GM12892 (cell line): ENCODE measurements around the gene UTS2R.

Experiments
- POLR2A ChIP-seq: IDR thresholded peaks from 2 replicates; pipeline ENCODE4 v1.6.1; 2011; ENCODE audit warnings: low read depth, low read length, control low read depth
- POLR2AphosphoS5 ChIP-seq: IDR thresholded peaks from 2 replicates; pipeline ENCODE4 v1.6.1; 2011; ENCODE audit warnings: low read depth, low read length, control low read depth
- TAF1 ChIP-seq: IDR thresholded peaks from 2 replicates; pipeline ENCODE4 v1.6.1; 2011; ENCODE audit warnings: low read depth, mild to moderate bottlenecking, control low read depth, low read length, borderline replicate concordance

DNA sequence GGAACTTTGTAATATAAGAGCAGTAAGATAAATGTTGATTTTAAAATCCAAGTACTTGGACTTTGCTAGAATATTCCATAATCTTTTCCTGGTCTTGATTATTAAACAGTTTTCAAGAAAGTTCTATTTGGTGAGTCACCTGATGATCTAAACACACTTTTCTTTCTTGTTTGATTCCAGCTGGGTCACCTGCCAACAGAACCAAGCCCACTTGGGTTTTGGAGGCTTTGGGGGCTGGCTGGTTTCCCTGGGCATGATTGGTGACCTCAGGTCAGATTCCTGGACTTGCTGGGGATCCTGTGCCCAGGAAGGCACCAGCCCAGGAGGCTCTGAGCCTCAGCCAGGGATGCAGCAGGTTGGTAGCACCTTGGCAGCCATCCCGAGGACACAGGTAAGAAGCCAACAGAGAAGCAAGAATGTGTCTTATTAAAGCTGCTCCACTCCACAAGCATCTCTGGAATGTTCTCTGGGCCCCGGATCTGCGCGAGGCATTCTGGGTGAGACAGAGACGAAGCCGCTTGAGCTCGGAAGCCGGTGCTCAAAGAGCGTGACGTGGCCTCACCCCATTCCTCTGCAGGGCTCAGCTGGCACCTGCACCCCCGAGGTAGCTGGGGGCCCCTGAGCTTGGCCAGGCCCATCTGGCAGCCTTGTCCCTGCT lies 15.7 kb upstream of the UTS2R start:
- TF ChIP-seq POLR2AphosphoS5 (no peak), POLR2A (no peak), TAF1 (no peak)
